Prostate gland (tissue), 2 donors: ENCODE measurements around the gene ATOSB. TPM values are rescaled to one million over a fixed set of nuclear protein-coding genes. Genes with fewer than 3 reads are reported as not detected.

Experiments
- DNase-seq: peaks from one replicate; pipeline ENCODE4 v3.0.0-alpha.2; 2019; ENCODE audit warnings: low spot score
- H3K27ac ChIP-seq, 2 donors: fragments of 200-600 bp; sonication (generic); 2 replicates each; pipeline ENCODE4 v1.5.1; 2017 to 2019
- H3K27me3 ChIP-seq: fragments of 200-600 bp; sonication (generic); replicated peaks from 2 replicates; pipeline ENCODE4 v1.5.1; 2019; ENCODE audit not compliant: insufficient read depth
- H3K36me3 ChIP-seq, 2 donors: fragments of 200-600 bp; sonication (generic); 1 replicate in 1 of 2; 2 replicates in 1 of 2; pipeline versions ENCODE4 v1.5.1 to v1.8.1; 2017 to 2019
- H3K4me1 ChIP-seq: fragments of 200-600 bp; sonication (generic); replicated peaks from 2 replicates; pipeline ENCODE4 v1.5.1; 2019
- H3K4me3 ChIP-seq, 2 donors: fragments of 200-600 bp; sonication (generic); 2 replicates each; pipeline ENCODE4 v1.5.1; 2017 to 2019
- H3K9me3 ChIP-seq: fragments of 200-600 bp; sonication (generic); 2 replicates; pipeline ENCODE4 v1.5.1; 2017
- POLR2A ChIP-seq: fragments of 450-650 bp; IDR thresholded peaks from one replicate; pipeline ENCODE4 v1.6.1; 2016; ENCODE audit warnings: antibody characterized with exemption, mild to moderate bottlenecking
- POLR2AphosphoS5 ChIP-seq: sonication (generic); formaldehyde crosslinking; IDR thresholded peaks from one replicate; pipeline ENCODE4 v1.6.1; 2017; ENCODE audit warnings: antibody characterized with exemption
- WGBS: methylation state at CpG from one replicate; pipeline ENCODE4 v1.1.5; 2018; 5-methylcytosine and 5-hydroxymethylcytosine counted together
- intact Hi-C: fragments of 100-400 bp; cut with DNase I; formaldehyde crosslinking; loops from one replicate; pipeline ENCODE4 v1.14.2; 2022
- total RNA-seq, 2 donors: library from RNA; depleted of rRNA; stranded (reverse); fragments of >200 nt; gene quantifications; one replicate each; pipeline ENCODE4 v1.1.0, GENCODE V29; 2016
- TF ChIP-seq, protein P1 (sequence below), 4 experiments: fragments of 200-600 bp in 2 of 4; fragments of 450-650 bp in 2 of 4; sonication (generic) in 2 of 4; IDR thresholded peaks; 1 replicate in 3 of 4; 2 replicates in 1 of 4; pipeline ENCODE4 v1.5.1; 2016 to 2019; ENCODE audit warnings: antibody characterized with exemption in 4 of 4, mild to moderate bottlenecking in 2 of 4, moderate library complexity in 2 of 4

Gene ATOSB
- total RNA-seq, 2 donors from 2014 or later, result 15.9 to 21.3 TPM

DNA sequence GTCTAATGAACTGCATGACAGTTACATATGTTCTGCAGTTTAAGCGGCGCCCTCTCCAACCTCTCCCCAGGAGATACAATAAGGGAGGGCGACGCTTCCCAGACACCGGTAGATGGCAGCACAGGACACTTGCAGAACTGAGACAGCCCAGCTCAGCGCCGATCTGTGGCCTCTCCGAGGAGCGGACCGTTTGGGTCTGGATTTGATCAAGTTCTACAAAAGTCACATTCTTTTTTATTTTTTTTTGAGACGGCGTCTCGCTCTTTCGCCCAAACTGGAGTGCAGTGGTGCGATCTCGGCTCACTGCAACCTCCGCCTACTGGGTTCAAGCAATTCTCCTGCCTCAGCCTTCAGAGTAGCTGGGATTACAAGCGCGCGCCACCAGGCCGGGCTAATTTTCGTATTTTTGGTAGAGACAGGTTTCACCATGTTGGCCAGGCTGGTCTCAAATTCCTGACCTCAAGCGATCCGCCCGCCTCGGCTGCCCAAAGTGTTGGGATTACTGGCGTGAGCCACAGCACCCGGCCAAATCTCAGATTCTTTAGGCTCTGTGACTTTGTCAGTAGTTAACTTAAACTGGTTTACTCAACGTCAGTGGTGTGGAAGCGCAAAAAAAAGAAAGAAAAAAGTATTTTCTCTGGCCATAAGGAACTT is 1.4 kb upstream of the ATOSB start:
- Histone ChIP-seq H3K36me3 (no peaks in the 10 kb centered on the region), H3K27ac (peak overlapping the region; percentile 87 to 89), H3K4me3 (peak overlapping the region; percentile 45 to 49), H3K4me1 (peaks cover 15% of the 10 kb centered on the region), H3K9me3 (no peaks in the 10 kb centered on the region), H3K27me3 (no peaks in the 10 kb centered on the region)
- WGBS, result 12% methylated on average over 30 of the region's 30 CpGs
- DNase-seq, result peak; percentile 95
- TF ChIP-seq, protein P1, sequence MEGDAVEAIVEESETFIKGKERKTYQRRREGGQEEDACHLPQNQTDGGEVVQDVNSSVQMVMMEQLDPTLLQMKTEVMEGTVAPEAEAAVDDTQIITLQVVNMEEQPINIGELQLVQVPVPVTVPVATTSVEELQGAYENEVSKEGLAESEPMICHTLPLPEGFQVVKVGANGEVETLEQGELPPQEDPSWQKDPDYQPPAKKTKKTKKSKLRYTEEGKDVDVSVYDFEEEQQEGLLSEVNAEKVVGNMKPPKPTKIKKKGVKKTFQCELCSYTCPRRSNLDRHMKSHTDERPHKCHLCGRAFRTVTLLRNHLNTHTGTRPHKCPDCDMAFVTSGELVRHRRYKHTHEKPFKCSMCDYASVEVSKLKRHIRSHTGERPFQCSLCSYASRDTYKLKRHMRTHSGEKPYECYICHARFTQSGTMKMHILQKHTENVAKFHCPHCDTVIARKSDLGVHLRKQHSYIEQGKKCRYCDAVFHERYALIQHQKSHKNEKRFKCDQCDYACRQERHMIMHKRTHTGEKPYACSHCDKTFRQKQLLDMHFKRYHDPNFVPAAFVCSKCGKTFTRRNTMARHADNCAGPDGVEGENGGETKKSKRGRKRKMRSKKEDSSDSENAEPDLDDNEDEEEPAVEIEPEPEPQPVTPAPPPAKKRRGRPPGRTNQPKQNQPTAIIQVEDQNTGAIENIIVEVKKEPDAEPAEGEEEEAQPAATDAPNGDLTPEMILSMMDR (IDR thresholded peaks at IDR 0.05), result peak; percentile 87 to 98 (median 94)
- peak; percentile 54 for TF ChIP-seq POLR2AphosphoS5
- TF ChIP-seq POLR2A, result no peak
- intact Hi-C loops, result loop anchor here (2.0 to 10.0 kb wide), 5 partner anchors 48 to 618 kb away; partner anchors contain the start of genes CREB3, TESK1, TLN1 and UNC13B

DNA sequence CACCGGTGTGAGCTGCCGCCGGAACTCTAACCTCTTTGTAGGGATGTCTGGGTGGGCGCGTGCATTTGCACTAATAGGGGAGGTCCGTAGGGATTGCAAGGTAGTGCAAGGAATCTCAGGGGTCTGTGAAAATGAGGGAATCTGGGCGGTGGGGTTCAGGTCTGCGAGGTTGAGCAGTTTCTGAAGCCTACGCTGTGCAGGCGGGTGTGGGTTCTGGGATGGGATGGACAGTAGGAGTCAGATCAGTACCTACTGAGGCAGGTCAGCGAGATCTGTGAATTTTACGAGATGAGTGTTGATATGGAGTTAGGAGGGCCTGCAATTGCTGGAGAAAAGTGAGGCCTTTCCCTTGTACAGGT is 856 bp upstream of the ATOSB start:
- Histone ChIP-seq H3K36me3 (no peaks in the 10 kb centered on the region), H3K27ac (peak overlapping the region; percentile 87 to 89), H3K4me3 (peak overlapping the region; percentile 45 to 49), H3K27me3 (no peaks in the 10 kb centered on the region), H3K9me3 (no peaks in the 10 kb centered on the region), H3K4me1 (peaks cover 15% of the 10 kb centered on the region)
- intact Hi-C loops, result loop anchor here (2.0 to 10.0 kb wide), 5 partner anchors 48 to 618 kb away; partner anchors contain the start of genes CREB3, TESK1, TLN1 and UNC13B
- TF ChIP-seq, protein P1 (IDR thresholded peaks at IDR 0.05), result no peak
- TF ChIP-seq POLR2AphosphoS5, result no peak
- TF ChIP-seq POLR2A, result no peak
- WGBS, result 0% methylated on average over 12 of the region's 12 CpGs
- DNase-seq, result no peak

DNA sequence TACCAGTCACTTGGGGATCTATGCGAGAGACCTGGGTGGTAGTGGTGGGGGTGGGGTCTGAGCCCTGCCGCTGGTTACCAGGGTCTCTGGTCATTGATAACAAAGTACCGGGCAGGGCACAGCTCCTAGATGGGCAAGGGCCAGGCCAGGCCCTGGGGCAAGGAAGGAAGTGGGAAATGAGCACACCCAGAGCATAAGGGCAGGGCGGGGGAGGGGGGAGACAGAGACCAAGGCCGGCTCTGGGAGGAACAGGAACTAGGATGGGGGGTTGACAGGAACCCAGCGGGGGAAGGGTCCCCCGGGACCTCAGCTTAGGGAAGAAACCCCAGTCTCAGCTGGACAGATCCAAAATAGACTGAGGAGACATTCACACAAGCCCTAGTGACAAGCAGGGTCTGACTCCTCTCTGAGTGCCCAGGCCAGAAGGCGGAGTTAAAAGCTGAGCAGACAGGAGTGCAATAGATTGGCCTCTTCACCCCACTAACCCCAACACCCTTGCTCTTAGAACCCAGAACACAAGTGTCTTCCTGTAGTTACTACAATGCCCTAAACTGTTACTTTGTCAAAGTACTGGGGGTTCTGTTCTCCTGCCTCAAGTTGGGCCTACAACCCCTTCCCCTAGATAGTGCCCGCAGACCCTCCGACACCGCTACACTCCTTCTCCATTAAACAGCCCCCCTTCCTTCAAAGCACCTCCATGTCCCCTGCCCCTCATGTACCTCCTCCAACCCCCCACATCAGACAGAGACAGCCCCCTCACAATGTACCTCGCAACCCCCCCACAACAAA is 628 bp downstream of the ATOSB start:
- 10% methylated on average over 12 of the region's 12 CpGs for WGBS
- H3K27ac ChIP-seq, result peak overlapping the region; percentile 87 to 89

DNA sequence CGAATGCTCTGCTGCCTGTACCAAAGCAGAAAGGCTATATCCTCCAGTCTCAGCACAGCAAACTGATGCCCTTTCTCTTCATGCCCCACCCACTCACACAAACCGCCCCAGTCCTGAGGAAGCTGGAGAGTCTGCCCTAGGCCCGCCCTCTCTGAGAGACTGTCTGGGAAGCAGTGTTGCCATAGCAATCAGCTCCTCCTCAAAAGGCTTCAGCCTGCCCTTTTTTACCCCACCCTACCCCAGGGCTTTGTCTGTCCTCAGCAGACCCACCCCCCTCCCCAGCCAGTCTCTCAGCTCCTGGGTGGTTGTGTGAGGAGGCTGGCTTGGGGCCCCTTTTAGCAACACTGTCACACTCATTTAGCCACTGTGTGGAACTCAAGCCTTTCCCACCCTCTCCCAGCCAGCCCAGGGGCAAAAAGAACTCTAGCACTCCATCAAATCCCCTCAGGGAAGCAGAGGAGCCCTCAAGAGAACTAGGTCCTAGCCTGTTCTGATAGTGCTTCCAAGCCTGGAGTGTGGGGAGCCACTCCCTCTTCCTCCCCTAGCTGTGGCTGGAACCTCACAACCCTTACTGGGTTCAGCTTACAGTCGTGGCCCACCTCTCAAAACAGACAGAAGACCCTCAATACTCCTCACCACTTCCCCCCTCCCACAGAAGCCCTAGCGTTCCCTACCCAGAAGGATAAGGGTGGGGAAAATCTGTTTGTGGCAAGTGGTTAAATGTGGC is 1.4 kb downstream of the ATOSB start:
- peak overlapping the region; percentile 45 to 49 for H3K4me3 ChIP-seq
- H3K27ac ChIP-seq, result peak overlapping the region; percentile 87 to 89
- WGBS, result 4% methylated on average over 5 of the region's 5 CpGs
- H3K9me3 ChIP-seq, result no peaks in the 10 kb centered on the region
- no peaks in the 10 kb centered on the region for H3K36me3 ChIP-seq
- intact Hi-C loops, result loop anchor here (10.0 kb wide), 3 partner anchors 51 to 621 kb away; partner anchors contain the start of genes CREB3, TESK1, TLN1 and UNC13B
- no peaks in the 10 kb centered on the region for H3K27me3 ChIP-seq
- TF ChIP-seq POLR2A, result peak; percentile 31
- TF ChIP-seq, protein P1 (IDR thresholded peaks at IDR 0.05), result no peak
- TF ChIP-seq POLR2AphosphoS5, result peak; percentile 38
- peaks cover 15% of the 10 kb centered on the region for H3K4me1 ChIP-seq
- peak; percentile 71 for DNase-seq

More for the DNA sequence above, 628 bp downstream of the ATOSB start:
- Histone ChIP-seq H3K4me3 (peak overlapping the region; percentile 45 to 49), H3K36me3 (no peaks in the 10 kb centered on the region), H3K9me3 (no peaks in the 10 kb centered on the region), H3K4me1 (peaks cover 15% of the 10 kb centered on the region), H3K27me3 (no peaks in the 10 kb centered on the region)
- intact Hi-C loops, result loop anchor here (10.0 kb wide), 3 partner anchors 50 to 620 kb away; partner anchors contain the start of genes CREB3, TESK1, TLN1 and UNC13B
- TF ChIP-seq, protein P1 (IDR thresholded peaks at IDR 0.05), result no peak
- peak; percentile 4 for TF ChIP-seq POLR2A
- TF ChIP-seq POLR2AphosphoS5, result no peak
- no peak for DNase-seq
